Urinary bladder (tissue), 4 donors: ENCODE results near the gene B3GALT6. TPM values are rescaled to one million over a fixed set of nuclear protein-coding genes. Genes with fewer than 3 reads are reported as not detected.

Experiments
- DNase-seq: peaks from one replicate; pipeline ENCODE4 v3.0.0-alpha.2; 2015; ENCODE audit errors: extremely low spot score
- H3K27ac ChIP-seq: one replicate; pipeline ENCODE4 v1.5.1; 2013; ENCODE audit warnings: low read depth, mild to moderate bottlenecking, moderate library complexity
- H3K36me3 ChIP-seq: one replicate; pipeline ENCODE4 v1.6.1; 2013; ENCODE audit warnings: mild to moderate bottlenecking, moderate library complexity; ENCODE audit not compliant: insufficient read depth
- H3K4me1 ChIP-seq: one replicate; pipeline ENCODE4 v1.6.1; 2013; ENCODE audit warnings: mild to moderate bottlenecking, moderate library complexity; ENCODE audit not compliant: insufficient read depth
- H3K4me3 ChIP-seq: one replicate; pipeline ENCODE4 v1.5.1; 2013; ENCODE audit warnings: low read depth, low read length
- WGBS: extraction: QIAGEN DNeasy Blood & Tissue Kit; methylation state at CpG from one replicate; pipeline ENCODE4 v1.1.7; 2013; 5-methylcytosine and 5-hydroxymethylcytosine counted together
- polyA plus RNA-seq: library from polyadenylated mRNA; stranded (reverse); fragments of 200-250 nt; gene quantifications from one replicate; pipeline ENCODE4 v1.2.3, GENCODE V29; 2013
- total RNA-seq: library from RNA; depleted of rRNA; stranded (reverse); fragments of >200 nt; gene quantifications from one replicate; pipeline ENCODE4 v1.2.3, GENCODE V29; 2014
- donor health status: healthy with polysubstance abuse.
- donor health status: healthy.

Gene B3GALT6
- total and polyA plus RNA-seq, 2 donors = 8.8 to 15.2 TPM

- no peaks in the 10 kb centered on the region for H3K4me1 ChIP-seq
- H3K36me3 ChIP-seq = peaks cover 6% of the 10 kb centered on the region
- no peak overlapping the region for H3K4me3 ChIP-seq
- no peak for DNase-seq
- WGBS = 94% methylated on average over 74 of the region's 74 CpGs
- no peak overlapping the region for H3K27ac ChIP-seq
These were observed 15.0 kb upstream of the B3GALT6 start for GRCh38 chr1:1216770-1217620.

- Histone ChIP-seq H3K27ac (no peak overlapping the region), H3K36me3 (peaks cover 6% of the 10 kb centered on the region), H3K4me3 (no peak overlapping the region), H3K4me1 (no peaks in the 10 kb centered on the region)
- DNase-seq = no peak
- WGBS = 90% methylated on average over 52 of the region's 52 CpGs
These were observed 14.2 kb upstream of the B3GALT6 start for GRCh38 chr1:1217621-1218523.

GRCh38 chr1:1218524-1219200, 13.4 kb upstream of the B3GALT6 start:
- no peak overlapping the region for H3K27ac ChIP-seq
- WGBS = 93% methylated on average over 36 of the region's 36 CpGs
- no peak for DNase-seq
- H3K4me3 ChIP-seq = no peak overlapping the region
- peaks cover 6% of the 10 kb centered on the region for H3K36me3 ChIP-seq
- H3K4me1 ChIP-seq = no peaks in the 10 kb centered on the region

- WGBS = 92% methylated on average over 20 of the region's 20 CpGs
These were observed 12.7 kb upstream of the B3GALT6 start for GRCh38 chr1:1219341-1219740.

GRCh38 chr1:1220197-1220596, 11.8 kb upstream of the B3GALT6 start:
- WGBS = 88% methylated on average over 24 of the region's 24 CpGs
- Histone ChIP-seq H3K4me1 (no peaks in the 10 kb centered on the region), H3K27ac (no peak overlapping the region), H3K36me3 (peaks cover 6% of the 10 kb centered on the region), H3K4me3 (no peak overlapping the region)
- DNase-seq = no peak

More at GRCh38 chr1:1219341-1219740, 12.7 kb upstream of the B3GALT6 start:
- Histone ChIP-seq H3K36me3 (peaks cover 6% of the 10 kb centered on the region), H3K4me3 (no peak overlapping the region), H3K27ac (no peak overlapping the region), H3K4me1 (no peaks in the 10 kb centered on the region)
- DNase-seq = no peak

GRCh38 chr1:1221887-1222574, 10.0 kb upstream of the B3GALT6 start:
- WGBS = 87% methylated on average over 30 of the region's 30 CpGs
- Histone ChIP-seq H3K27ac (no peak overlapping the region), H3K4me3 (no peak overlapping the region), H3K36me3 (peaks cover 6% of the 10 kb centered on the region), H3K4me1 (no peaks in the 10 kb centered on the region)
- DNase-seq = no peak

GRCh38 chr1:1222575-1223225, 9.3 kb upstream of the B3GALT6 start:
- Histone ChIP-seq H3K4me3 (no peak overlapping the region), H3K36me3 (peaks cover 6% of the 10 kb centered on the region), H3K27ac (no peak overlapping the region), H3K4me1 (no peaks in the 10 kb centered on the region)
- 92% methylated on average over 44 of the region's 44 CpGs for WGBS
- no peak for DNase-seq

- 95% methylated on average over 15 of the region's 15 CpGs for WGBS
- no peaks in the 10 kb centered on the region for H3K4me1 ChIP-seq
- no peak overlapping the region for H3K27ac ChIP-seq
- no peak overlapping the region for H3K4me3 ChIP-seq
- H3K36me3 ChIP-seq = peaks cover 6% of the 10 kb centered on the region
- no peak for DNase-seq
These were observed 8.7 kb upstream of the B3GALT6 start for GRCh38 chr1:1223321-1223720.

- H3K36me3 ChIP-seq = peaks cover 6% of the 10 kb centered on the region
- 93% methylated on average over 21 of the region's 21 CpGs for WGBS
- no peak for DNase-seq
These were observed 8.1 kb upstream of the B3GALT6 start for GRCh38 chr1:1223891-1224290.

GRCh38 chr1:1225238-1225845, 6.7 kb upstream of the B3GALT6 start:
- H3K27ac ChIP-seq = no peak overlapping the region
- WGBS = 88% methylated on average over 34 of the region's 34 CpGs
- H3K4me1 ChIP-seq = no peaks in the 10 kb centered on the region
- H3K4me3 ChIP-seq = no peak overlapping the region
- DNase-seq = no peak
- peaks cover 6% of the 10 kb centered on the region for H3K36me3 ChIP-seq

More at GRCh38 chr1:1223891-1224290, 8.1 kb upstream of the B3GALT6 start:
- Histone ChIP-seq H3K4me3 (no peak overlapping the region), H3K4me1 (no peaks in the 10 kb centered on the region), H3K27ac (no peak overlapping the region)

GRCh38 chr1:1225913-1226312, 6.1 kb upstream of the B3GALT6 start:
- peaks cover 4% of the 10 kb centered on the region for H3K36me3 ChIP-seq
- no peak overlapping the region for H3K27ac ChIP-seq
- 87% methylated on average over 18 of the region's 18 CpGs for WGBS
- no peak for DNase-seq
- no peak overlapping the region for H3K4me3 ChIP-seq
- H3K4me1 ChIP-seq = no peaks in the 10 kb centered on the region

- peaks cover 2% of the 10 kb centered on the region for H3K36me3 ChIP-seq
- no peak overlapping the region for H3K27ac ChIP-seq
- no peak for DNase-seq
- H3K4me3 ChIP-seq = no peak overlapping the region
- 90% methylated on average over 44 of the region's 44 CpGs for WGBS
- H3K4me1 ChIP-seq = no peaks in the 10 kb centered on the region
These were observed 5.3 kb upstream of the B3GALT6 start for GRCh38 chr1:1226566-1227362.
